CD4-positive, alpha-beta T cell treated with Interleukin-4 for 1 hour (primary cell): ENCODE results near the gene ZEB1.
"Not testable (repeated sequence)": the region's sequence is repeated elsewhere in the genome, so short reads cannot be mapped to it uniquely, and the experiment has no call there.

Source experiments
- DNase-seq, 2 donors: peaks; one replicate each; pipeline ENCODE4 v3.0.0-alpha.2; 2020 to 2022

Gene ZEB1

DNA sequence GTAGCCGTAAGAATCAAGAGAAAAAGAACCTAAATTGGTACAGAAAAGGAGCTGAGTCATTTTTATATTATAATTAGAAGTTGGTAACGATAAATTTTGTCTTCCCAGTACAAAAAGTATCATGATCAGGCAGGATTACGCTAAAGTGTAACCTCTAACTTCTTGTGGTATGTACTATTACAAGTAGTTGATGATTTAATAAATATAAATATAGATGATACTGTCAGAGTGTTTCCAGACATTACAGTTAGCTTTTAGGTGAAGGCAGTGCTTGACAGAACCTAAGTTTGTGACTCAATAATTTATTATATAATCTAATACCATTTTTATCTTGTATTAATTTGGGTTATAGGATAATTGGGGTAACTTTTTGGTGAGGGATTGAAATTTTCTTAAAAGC lies 53.4 kb downstream of the ZEB1 start:
- no peak for DNase-seq

DNA sequence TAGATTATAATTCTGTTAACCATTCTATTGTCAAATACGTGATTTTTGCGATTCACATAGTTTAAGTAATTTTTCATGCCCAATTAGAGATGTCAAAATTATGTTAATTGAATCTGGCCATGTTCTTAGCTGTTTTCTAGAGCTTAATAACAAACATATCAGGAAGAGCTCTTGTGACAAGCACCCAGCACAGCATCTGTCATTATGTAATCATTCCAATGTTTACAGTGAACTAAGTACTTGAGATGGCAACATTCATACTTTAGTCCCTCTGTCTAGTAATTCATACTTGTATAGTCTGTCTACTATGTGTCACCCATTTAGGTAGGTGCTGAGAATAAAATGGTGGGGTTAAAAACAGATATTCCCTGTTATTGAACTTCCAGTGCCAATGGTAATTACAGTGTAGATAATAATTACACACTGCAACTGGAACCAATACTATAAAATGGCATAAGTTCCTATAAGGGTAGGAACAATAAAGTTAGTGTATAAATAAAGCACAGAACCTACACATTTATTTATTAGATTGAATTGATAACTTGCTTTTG lies 55.2 kb downstream of the ZEB1 start:
- DNase-seq = no peak

DNA sequence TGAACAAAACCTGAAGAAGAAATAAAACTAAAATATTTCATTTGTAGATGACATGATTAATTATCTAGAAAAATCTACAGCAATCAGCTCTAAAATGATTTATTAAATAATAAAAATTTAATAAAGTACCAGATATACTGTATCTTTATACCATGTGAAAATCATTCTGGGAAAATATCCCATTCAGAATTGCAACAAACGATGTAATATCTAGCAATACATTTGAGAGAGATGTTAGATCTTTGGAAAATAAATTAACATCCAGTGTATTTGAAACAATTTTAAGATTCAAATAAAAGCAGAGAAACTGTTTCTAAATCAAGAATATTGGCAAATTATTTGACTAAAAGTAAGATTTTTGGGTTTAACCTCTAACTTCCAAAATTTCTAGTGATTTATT lies 62.2 kb downstream of the ZEB1 start:
- DNase-seq = no peak

DNA sequence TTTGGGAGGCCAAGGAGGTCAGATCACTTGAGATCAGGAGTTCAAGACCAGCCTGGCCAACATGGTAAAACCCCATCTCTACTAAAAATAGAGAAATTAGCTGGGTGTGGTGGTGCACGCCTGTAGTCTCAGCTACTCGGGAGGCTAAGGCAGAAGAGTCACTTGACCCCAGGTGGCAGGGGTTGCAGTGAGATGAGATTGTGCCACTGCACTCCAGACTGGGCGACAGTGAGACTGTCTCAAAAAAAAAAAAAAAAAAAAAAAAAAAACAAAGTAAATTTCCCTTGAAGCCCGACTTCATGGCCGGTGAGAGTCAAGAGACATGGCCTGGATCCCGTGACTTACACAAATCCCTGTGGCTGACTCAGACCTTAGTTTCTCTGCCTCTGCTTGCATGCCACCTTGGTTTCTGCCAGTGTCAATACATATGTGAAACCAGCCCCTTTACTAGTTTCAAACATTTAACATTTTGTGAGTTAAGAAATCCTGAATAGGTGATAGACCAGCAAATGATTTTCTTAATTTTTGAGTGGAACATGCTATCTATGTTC lies 62.8 kb downstream of the ZEB1 start:
- no peak for DNase-seq

DNA sequence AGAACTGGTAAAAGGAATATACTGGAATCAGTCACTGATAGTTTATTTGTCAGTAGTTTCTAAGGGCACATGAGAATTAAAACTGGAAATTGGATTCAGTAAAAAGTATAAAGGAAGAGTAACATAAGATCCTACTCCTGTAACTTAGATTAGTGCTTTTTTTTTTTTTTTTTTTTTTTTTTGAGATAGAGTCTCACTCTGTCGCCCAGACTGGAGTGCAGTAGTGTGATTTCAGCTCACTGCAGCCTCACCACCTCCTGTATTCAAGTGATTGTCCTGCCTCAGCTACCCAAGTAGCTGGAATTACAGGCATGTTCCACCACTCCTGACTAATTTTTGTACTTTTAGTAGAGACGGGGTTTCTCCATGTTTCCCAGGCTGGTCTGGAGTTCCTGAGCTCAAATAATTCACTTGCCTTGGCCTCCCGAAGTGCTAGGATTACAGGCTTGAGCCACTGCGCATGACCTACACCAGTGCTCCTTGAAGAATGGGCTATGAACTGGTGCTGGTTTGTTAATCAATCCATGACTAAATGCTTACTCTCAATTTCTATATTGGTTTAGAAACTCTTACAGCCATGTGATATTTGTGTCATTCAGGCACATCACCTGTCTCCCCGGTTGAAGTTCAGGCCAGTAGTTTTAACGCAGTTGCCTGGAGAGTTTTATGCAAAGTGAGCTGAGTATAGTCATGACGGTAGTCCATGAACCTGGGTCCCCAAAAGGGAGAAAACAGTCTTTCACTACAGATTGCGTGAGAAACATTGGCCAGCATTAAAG lies 65.0 kb downstream of the ZEB1 start:
- DNase-seq = no peak

DNA sequence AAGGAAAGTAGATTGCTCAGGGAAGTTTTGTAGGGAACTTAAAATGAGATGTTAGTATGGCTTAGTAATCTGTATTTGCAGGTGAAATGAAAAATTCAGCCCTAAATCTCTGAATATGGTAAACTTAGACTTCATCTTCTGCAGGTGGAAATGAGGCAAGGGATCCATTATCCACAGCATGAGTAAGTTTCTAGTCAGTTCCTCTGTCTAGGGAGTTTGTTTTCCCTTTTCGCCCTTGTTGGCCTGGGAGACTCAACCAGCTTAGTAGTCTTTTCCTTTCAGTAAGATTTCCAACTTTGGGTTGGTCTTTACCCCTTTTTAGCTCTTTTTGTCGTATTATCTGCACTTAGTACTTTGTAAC lies 65.6 kb downstream of the ZEB1 start:
- no peak for DNase-seq

DNA sequence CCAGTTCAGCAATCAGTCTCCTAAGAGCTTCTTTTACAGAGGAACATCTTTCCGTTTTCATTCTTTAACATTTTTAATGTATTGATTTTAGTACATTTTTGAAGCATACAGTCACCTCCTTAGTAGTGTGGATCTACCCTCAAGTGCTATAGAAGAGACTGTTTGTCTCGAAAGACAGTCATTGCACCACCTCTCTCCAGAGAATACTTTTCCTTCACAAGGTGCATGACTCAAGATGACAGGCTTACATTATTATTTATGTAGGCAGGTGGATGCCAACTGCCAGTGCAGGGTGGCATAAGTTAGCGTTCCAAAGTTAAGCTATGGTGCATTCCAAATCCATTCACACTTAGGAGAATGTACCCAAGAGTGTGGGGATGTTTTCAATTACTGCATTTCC lies 71.8 kb downstream of the ZEB1 start:
- DNase-seq = no peak

DNA sequence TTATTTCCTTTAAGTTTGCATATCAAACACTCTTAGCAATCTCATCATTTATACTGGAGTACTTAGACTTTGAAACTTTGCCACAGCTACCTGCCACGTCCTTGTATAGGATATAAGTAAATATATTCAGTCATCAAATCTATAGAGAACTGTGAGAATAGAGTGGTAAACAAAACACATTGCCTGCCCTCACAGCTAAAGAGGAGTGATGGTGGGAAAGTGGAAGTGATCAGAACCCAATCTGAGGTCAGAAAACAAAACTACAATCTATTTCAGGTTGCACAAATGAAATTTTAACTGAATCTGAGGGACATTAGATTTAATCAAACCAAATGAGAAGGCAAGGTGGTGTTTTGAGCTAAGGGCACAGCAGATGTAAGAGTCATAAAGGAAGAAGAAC lies 74.8 kb downstream of the ZEB1 start:
- DNase-seq = no peak

DNA sequence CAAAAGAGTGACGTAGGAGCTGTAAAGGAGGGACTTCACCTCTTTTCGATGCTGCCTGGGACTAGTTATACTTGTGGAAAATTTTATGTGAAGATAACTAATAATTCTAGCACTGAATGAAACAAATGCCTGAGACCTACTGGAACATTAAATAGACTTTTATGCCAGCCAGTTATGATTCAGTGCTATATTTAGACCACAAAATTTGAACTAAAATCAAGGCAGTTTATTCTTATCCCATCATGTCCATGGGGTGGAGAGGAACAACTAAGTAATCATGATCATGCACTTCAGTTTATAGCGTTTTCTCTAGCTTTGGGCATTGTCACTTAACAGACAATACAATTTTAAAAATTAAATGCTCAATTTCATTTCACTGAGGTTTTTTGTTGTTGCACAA lies 76.7 kb downstream of the ZEB1 start:
- DNase-seq = no peak

DNA sequence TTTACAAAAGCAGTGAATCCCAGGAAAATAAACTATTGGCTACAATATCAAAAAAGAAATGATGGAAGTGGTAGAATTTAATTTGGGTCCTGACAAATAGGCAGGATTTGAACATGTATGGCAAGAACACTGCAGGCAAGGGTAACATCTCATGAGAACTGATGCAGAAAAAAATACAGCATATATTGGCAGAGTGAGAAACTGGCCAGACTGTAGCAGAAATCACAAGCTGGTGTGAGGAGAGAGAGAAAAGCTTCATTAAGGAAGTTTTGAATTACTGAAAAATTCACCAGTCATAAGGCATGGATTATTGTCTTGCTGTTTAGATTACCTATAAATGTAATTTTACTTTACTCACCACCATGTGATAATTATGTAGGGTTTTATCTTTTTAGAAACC lies 77.4 kb downstream of the ZEB1 start:
- no peak for DNase-seq

DNA sequence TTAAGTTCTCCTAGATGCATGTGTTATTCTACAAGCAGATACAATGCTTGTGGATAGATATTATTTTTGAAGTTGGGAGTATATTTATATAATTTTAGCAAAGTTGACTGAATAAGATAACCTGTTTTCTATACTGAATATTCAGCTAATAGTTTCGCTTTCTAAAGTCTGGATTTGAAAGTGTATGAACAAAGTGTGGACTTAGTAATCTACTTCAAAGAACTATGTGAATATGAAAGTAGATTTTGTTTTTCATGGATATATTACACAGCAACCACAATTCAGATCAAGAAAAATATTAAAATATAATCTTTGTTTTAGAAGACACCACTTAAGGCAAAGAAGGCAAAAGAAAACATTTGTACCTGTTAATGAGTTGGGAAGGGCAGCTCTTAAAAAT lies 78.8 kb downstream of the ZEB1 start:
- no peak for DNase-seq

DNA sequence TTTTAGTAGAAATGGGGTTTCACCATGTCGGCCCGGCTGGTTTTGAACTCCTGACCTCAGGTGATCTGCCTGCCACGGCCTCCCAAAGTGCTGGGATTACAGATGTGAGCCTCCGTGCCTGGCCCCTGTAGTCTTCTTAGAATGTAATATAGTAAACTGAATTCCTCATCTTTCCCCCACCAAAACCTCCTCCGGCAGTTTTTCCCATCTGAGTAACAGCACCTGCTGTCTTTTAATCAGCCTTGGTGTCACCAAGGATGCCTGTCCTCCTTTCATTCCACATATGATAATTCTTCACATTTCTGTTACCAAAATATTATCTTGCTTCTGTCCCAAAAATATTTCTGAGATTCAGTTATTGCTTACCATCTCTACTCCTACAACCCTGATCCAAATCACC lies 80.2 kb downstream of the ZEB1 start:
- DNase-seq = no peak

DNA sequence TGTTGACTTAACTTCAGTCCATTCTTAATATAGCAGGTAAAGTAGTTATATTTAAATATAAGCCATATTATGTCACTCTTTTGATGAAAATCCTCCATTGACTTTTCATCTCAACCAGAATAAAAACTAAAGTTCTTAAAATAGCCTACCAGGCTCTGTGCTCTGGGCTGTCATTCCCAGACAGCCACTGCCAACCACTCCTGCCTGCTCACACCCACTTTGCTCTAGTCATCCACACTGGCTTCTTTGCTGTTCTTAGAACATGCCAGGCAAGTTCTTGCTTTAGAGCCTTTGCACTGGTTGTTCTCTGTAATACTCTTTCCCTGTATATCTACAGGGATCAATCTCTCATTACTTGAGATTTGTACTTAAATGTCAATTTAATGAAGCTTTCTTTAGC lies 80.6 kb downstream of the ZEB1 start:
- no peak for DNase-seq

DNA sequence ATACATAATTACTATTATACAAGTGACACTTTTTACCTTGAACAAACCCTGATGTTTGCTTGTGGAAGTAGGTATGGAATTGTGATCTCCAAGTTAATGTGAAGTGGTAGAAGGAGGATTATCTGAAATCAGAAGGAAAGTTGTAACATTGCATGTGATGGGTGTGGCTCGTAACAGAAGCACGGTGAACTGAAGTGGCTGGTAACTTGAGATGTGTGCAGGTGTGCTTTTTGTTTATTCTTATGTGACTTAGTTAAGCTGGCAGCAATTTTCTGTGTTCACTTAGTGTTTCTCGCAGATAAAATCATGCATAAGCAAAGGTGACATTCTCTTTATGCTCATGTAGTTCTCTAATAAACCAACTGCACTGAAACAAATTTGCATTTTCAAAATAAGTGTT lies 82.3 kb downstream of the ZEB1 start:
- DNase-seq = no peak

DNA sequence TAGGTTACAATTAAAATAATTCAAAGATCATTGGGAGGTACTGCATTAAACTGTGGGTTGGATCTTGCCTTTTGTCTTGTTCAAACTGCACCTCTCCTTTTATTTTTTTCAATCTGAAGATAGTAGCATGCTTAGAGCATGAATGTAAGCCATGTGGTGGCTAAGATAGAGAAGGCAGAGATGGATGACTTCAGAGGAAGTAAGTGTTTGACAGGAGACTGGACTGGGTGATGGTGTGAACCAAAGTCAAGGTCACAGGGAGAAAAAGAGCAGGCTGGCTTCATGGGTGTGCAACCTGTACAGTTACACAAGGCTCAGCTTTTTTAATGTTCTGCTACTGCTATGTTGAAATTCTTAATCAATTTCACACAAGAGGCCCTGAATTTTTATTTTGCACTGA lies 85.6 kb downstream of the ZEB1 start:
- no peak for DNase-seq

DNA sequence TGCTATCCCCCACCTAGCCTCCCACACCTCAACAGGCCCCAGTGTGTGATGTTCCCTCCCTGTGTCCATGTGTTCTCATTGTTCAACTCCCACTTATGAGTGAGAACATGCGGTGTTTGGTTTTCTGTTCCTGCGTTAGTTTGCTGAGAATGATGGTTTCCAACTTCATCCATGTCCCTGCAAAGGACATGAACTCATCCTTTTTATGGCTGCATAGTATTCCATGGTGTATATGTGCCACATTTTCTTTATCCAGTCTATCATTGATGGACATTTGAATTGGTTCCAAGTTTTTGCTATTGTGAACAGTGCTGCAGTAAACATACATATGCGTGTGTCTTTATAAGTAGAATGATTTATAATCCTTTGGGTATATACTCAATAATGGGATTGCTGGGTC lies 86.8 kb downstream of the ZEB1 start:
- not testable (repeated sequence) for DNase-seq

DNA sequence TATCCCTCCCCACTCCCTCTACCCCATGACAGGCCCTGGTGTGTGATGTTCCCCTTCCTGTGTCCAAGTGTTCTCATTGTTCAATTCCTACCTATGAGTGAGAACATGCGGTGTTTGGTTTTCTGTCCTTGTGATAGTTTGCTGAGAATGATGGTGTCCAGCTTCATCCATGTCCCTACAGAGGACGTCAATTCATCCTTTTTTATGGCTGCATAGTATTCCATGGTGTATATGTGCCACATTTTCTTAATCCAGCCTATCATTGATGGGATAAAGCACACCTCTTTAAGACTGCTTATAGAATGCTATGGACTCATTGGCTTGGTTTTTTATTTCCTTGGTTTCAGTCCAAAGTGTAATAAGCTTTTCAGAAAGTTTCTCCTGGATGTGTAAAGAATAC lies 93.4 kb downstream of the ZEB1 start:
- DNase-seq = not testable (repeated sequence)

DNA sequence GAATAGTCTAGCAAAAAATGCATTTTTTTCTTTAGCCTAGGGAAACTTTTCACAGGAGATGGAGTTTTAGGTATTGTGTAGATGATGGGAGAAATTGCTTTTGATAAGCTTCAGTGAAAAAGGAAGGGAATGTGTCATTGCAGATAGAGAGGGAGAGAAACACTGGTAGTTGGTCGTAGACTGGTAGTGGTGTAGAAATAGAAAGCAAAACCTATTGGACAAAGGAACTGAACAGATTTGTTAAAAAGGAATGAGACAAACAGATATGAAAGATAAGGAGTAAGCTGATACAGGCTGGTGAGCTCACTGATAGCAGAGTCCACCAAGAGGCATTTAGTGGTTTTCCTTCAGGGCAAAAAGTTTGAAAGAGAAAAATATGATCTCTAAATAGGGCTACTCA lies 94.3 kb downstream of the ZEB1 start:
- no peak for DNase-seq

DNA sequence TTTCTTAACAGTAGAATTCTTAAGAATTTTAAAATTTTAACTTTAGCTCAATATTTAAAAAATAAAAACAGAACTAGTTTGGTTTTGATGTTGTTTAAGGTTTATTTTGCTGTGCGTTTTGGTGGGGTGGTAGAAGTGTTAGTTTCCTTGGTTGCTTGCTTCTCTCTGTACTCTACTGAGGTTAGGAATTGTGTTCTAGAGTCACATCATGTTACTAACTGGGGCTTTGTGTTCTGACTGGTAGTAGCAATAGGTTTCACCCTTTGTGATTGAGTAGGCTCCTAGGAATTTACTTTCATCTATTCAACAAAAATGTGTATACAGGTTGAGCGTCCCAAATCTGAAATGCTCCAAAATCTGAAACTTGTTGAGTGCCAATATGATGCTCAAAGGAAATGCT lies 99.5 kb downstream of the ZEB1 start:
- DNase-seq = no peak

DNA sequence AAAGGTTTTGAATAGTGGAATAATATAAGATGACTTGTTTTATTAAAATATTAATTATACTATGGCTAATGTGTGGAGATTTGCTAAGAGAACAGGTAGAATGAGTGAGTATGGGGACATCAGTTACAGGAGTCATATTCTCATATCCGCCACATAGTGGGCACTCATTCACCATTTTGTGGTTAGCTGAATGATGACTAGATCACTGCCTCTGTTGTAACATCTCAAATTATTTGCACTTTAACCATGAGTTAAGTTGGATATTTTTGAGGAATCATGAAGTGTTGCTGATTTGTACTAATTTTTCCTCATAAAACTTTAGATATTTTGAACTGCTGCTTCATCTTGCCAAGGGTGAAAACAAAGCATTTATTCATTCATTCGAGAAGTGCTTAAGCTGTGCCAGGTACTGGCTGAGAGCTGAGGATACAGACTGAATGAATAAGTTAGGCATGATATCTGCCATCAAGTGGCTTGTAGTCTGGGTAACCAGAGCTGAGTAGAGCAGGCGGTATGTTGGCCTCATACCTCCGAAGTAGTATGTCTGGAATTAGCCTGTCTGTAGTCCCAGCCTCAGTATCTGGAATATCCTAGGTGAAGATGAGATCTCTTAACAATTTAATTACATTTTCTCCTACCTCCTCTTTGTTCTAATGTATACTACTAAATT lies 100.5 kb downstream of the ZEB1 start:
- DNase-seq = no peak

DNA sequence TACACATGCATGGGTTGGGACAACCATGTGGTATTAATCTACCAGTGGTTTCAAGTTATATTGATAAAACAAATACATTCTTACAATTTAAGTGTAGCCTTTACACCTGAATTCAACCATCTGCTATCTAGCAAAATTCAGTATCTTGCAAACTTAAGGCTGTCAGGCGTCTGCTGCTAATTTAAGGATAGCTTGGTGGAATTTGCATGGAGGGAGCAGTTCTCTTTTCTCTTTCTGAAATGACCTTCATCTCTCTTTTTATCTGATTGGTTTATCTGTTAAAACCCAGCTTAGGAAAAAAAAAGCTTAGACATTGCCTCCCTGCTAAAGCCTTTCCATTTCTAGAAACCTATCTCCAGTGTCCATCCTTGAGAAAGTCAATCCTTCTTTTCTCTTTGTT lies 102.3 kb downstream of the ZEB1 start:
- no peak for DNase-seq

DNA sequence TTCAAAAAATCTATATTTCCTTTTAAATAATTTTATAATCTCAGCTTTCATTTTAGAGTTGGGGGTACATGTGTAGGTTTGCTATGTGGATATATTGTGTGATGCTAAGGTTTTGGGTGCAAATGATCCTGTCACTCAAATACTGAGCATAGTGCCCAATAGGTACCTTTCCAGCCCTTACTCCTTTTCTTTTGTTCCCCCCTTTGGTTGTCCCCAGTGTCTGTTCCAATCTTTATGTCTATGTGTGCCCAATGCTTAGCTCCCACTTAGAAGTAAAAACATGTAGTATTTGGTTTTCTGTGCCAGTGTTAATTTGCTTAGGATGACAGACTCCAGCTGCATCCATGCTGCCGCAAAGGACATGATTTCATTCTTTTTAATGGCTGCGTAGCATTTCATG lies 103.6 kb downstream of the ZEB1 start:
- DNase-seq = no peak

DNA sequence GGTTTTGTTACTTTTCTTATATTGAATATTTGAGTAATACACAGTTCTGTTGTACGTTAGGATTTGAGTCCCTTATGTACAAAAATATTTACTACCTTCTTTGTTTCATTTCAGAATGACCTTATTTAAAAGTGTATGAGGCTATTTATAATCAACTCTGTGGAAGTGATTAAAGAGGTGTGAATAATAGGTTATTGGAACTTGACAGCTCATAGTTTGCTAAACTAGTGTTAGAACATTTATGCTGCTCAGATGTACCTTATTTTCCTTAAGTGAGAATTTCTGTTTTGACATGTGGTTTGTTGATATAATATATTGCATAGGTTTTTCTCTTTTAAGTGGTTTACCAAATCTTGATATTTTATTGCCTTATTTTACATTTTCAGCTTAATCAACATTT lies 105.5 kb downstream of the ZEB1 start:
- no peak for DNase-seq

DNA sequence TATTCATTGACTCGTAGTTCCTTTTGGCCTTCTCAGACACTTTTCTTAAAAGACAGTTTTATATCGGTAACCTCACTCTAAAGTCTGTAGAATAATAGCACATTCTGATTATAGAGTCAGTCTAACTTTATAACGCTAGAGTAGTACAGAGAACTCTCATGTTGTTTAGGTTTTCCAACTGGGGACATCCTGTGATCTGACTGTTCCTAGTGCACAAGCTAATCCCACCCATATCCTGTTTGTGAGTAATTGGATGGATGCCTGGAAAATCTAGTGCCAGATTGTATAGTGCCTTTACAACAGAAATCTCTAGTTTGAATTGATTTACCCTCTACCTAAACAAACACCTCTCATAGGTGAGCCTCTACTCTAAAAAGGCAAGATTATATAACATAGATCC lies 107.4 kb downstream of the ZEB1 start:
- DNase-seq = no peak
